A673 (cell line): ENCODE results near the gene TBCE. TPM values are rescaled to one million over a fixed set of nuclear protein-coding genes. Genes with fewer than 3 reads are reported as not detected.
A peak's percentile ranks its signal among the peaks of the same experiment; 100 is the strongest.

Source experiments
- BruUV-seq: library from RNA; stranded (reverse); fragments of 400-500 nt; replicated peaks from 2 replicates; lab custom pipeline; 2021; lab: Mats Ljungman, UMichigan
- CTCF ChIA-PET: fragments of 300-600 bp; sonication (Branson Sonifier 250); formaldehyde crosslinking; loops from one replicate; lab custom pipeline; 2022; ENCODE audit warnings: antibody characterized with exemption; lab: Charles Lee
- POLR2A ChIA-PET: fragments of 300-600 bp; sonication (Branson Sonifier 250); formaldehyde crosslinking; loops from one replicate; lab custom pipeline; 2022; ENCODE audit warnings: antibody characterized with exemption; ENCODE audit not compliant: low non-redundant PET; lab: Charles Lee
- DNase-seq: peaks from one replicate; pipeline ENCODE4 v3.0.0-alpha.2; 2015; ENCODE audit warnings: low spot score
- H3K27ac ChIP-seq: fragments of 200-600 bp; sonication (generic); 2 replicates; pipeline ENCODE4 v1.5.1; 2016; ENCODE audit warnings: mixed run types, low read depth, mild to moderate bottlenecking, mixed read lengths, antibody characterized with exemption, low read length; ENCODE audit not compliant: poor library complexity, severe bottlenecking
- H3K27me3 ChIP-seq: fragments of 200-600 bp; sonication (generic); replicated peaks from 2 replicates; pipeline ENCODE4 v1.6.1; 2017; ENCODE audit warnings: mixed run types, low read depth, mild to moderate bottlenecking, mixed read lengths, antibody characterized with exemption, low read length; ENCODE audit not compliant: insufficient read depth, poor library complexity
- H3K36me3 ChIP-seq: fragments of 200-600 bp; sonication (generic); 2 replicates; pipeline ENCODE4 v1.6.1; 2016; ENCODE audit warnings: mixed run types, mild to moderate bottlenecking, mixed read lengths, antibody characterized with exemption, low read length; ENCODE audit not compliant: insufficient read depth, poor library complexity, severe bottlenecking
- H3K4me1 ChIP-seq: fragments of 200-600 bp; sonication (generic); 2 replicates; pipeline ENCODE4 v1.6.1; 2017; ENCODE audit warnings: mixed run types, mild to moderate bottlenecking, mixed read lengths, antibody characterized with exemption, low read length; ENCODE audit not compliant: insufficient read depth, poor library complexity, severe bottlenecking
- H3K4me3 ChIP-seq: fragments of 200-600 bp; sonication (generic); 2 replicates; pipeline ENCODE4 v1.5.1; 2016; ENCODE audit warnings: low read depth, mixed run types, mild to moderate bottlenecking, mixed read lengths, low read length; ENCODE audit not compliant: poor library complexity, severe bottlenecking
- H3K9me3 ChIP-seq: fragments of 200-600 bp; sonication (generic); 2 replicates; pipeline ENCODE4 v1.6.1; 2016; ENCODE audit warnings: mixed run types, low read depth, mild to moderate bottlenecking, mixed read lengths, antibody characterized with exemption, low read length; ENCODE audit not compliant: poor library complexity, severe bottlenecking
- EZH2 ChIP-seq: fragments of 200-600 bp; sonication (generic); IDR thresholded peaks from 2 replicates; pipeline ENCODE4 v1.6.1; 2017; ENCODE audit warnings: borderline replicate concordance, low read depth, mild to moderate bottlenecking, mixed read lengths, antibody characterized with exemption, low read length; ENCODE audit not compliant: poor library complexity, severe bottlenecking
- intact Hi-C: fragments of 100-400 bp; cut with micrococcal nuclease; formaldehyde crosslinking; loops from one replicate; pipeline ENCODE4 v1.10.0; 2022; ENCODE audit not compliant: unreplicated experiment
- total RNA-seq: library from RNA; stranded (reverse); gene quantifications from 2 replicates; pipeline ENCODE4 v1.2.3, GENCODE V29; 2021
- TF ChIP-seq, protein P1 (sequence below): fragments of 300-800, 200-600 bp; sonication (generic); conservative IDR thresholded peaks from 2 replicates; pipeline ENCODE4 v1.5.1; 2017; ENCODE audit warnings: low read depth, mild to moderate bottlenecking, antibody characterized with exemption, low read length, moderate library complexity, mixed read lengths

The TBCE gene
- total RNA-seq, 1 experiment from 2014 or later: 26.3 TPM

- Histone ChIP-seq H3K27me3 (no peaks in the 10 kb centered on the region), H3K9me3 (no peaks in the 10 kb centered on the region), H3K36me3 (no peaks in the 10 kb centered on the region), H3K4me3 (no peak overlapping the region), H3K27ac (no peak overlapping the region), H3K4me1 (no peaks in the 10 kb centered on the region)
- BruUV-seq: no TSS peak
- no peak for DNase-seq
- ChIA-PET CTCF (no interaction called here), POLR2A (no interaction called here)
- intact Hi-C loops: no loop called here
- TF ChIP-seq EZH2: no peak
- TF ChIP-seq, protein P1, sequence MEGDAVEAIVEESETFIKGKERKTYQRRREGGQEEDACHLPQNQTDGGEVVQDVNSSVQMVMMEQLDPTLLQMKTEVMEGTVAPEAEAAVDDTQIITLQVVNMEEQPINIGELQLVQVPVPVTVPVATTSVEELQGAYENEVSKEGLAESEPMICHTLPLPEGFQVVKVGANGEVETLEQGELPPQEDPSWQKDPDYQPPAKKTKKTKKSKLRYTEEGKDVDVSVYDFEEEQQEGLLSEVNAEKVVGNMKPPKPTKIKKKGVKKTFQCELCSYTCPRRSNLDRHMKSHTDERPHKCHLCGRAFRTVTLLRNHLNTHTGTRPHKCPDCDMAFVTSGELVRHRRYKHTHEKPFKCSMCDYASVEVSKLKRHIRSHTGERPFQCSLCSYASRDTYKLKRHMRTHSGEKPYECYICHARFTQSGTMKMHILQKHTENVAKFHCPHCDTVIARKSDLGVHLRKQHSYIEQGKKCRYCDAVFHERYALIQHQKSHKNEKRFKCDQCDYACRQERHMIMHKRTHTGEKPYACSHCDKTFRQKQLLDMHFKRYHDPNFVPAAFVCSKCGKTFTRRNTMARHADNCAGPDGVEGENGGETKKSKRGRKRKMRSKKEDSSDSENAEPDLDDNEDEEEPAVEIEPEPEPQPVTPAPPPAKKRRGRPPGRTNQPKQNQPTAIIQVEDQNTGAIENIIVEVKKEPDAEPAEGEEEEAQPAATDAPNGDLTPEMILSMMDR: no peak
Observed at GRCh38 chr1:235366286-235366685, 941 bp upstream of the TBCE start.

- no peaks in the 10 kb centered on the region for H3K36me3 ChIP-seq
- POLR2A ChIA-PET: no interaction called here
- no peaks in the 10 kb centered on the region for H3K9me3 ChIP-seq
- no peak for TF ChIP-seq EZH2
- TF ChIP-seq, protein P1: no peak
- CTCF ChIA-PET: no interaction called here
- H3K27me3 ChIP-seq: no peaks in the 10 kb centered on the region
- no peak for DNase-seq
- no peak overlapping the region for H3K27ac ChIP-seq
- intact Hi-C loops: no loop called here
- no TSS peak for BruUV-seq
- H3K4me3 ChIP-seq: peak overlapping the region; percentile 86
- H3K4me1 ChIP-seq: no peaks in the 10 kb centered on the region
Observed at GRCh38 chr1:235368428-235368827, 1.2 kb downstream of the TBCE start.

GRCh38 chr1:235369802-235370201 lies 2.6 kb downstream of the TBCE start:
- H3K4me1 ChIP-seq: no peaks in the 10 kb centered on the region
- BruUV-seq: no TSS peak
- CTCF ChIA-PET: no interaction called here

More at GRCh38 chr1:235369802-235370201, 2.6 kb downstream of the TBCE start:
- H3K36me3 ChIP-seq: no peaks in the 10 kb centered on the region
- no peaks in the 10 kb centered on the region for H3K27me3 ChIP-seq
- intact Hi-C loops: no loop called here
- no peaks in the 10 kb centered on the region for H3K9me3 ChIP-seq
- no peak for TF ChIP-seq EZH2
- TF ChIP-seq, protein P1: no peak
- H3K27ac ChIP-seq: no peak overlapping the region
- no peak overlapping the region for H3K4me3 ChIP-seq
- no peak for DNase-seq
- POLR2A ChIA-PET: no interaction called here
